Vagina (tissue), 2 donors: ENCODE data around the gene RNF141. TPM values are rescaled to one million over a fixed set of nuclear protein-coding genes. Genes with fewer than 3 reads are reported as not detected.

Experiments
- DNase-seq, 2 donors: peaks; one replicate each; pipeline ENCODE4 v3.0.0-alpha.2; 2017; ENCODE audit errors: extremely low spot score in 2 of 2
- H3K27ac ChIP-seq: fragments of 200-600 bp; sonication (generic); one replicate; pipeline ENCODE4 v1.5.1; 2019
- H3K27me3 ChIP-seq: fragments of 200-600 bp; sonication (generic); one replicate; pipeline ENCODE4 v1.5.1; 2019
- H3K36me3 ChIP-seq, 2 donors: fragments of 200-600 bp; sonication (generic); one replicate each; pipeline ENCODE4 v1.5.1; 2017 to 2019
- H3K4me1 ChIP-seq: fragments of 200-600 bp; sonication (generic); one replicate; pipeline ENCODE4 v1.5.1; 2019
- H3K4me3 ChIP-seq, 2 donors: fragments of 200-600 bp; sonication (generic); 1 replicate in 1 of 2; 2 replicates in 1 of 2; pipeline ENCODE4 v1.5.1; 2016 to 2019
- H3K9me3 ChIP-seq: fragments of 200-600 bp; sonication (generic); one replicate; pipeline ENCODE4 v1.5.1; 2019
- POLR2A ChIP-seq, 2 donors: fragments of 450-650 bp; IDR thresholded peaks; one replicate each; pipeline ENCODE4 v1.6.1; 2017; ENCODE audit warnings: antibody characterized with exemption in 2 of 2, mild to moderate bottlenecking in 2 of 2, moderate library complexity in 2 of 2
- POLR2AphosphoS5 ChIP-seq, 2 donors: sonication (generic); formaldehyde crosslinking; IDR thresholded peaks; one replicate each; pipeline ENCODE4 v1.9.0; 2017; ENCODE audit warnings: antibody characterized with exemption in 2 of 2, mild to moderate bottlenecking in 2 of 2, low read depth in 1 of 2; ENCODE audit not compliant: insufficient read depth in 1 of 2
- intact Hi-C: fragments of 100-400 bp; cut with DNase I; formaldehyde crosslinking; loops from one replicate; pipeline ENCODE4 v1.15.1; 2023
- total RNA-seq: library from RNA; depleted of rRNA; stranded (reverse); fragments of >200 nt; gene quantifications from one replicate; pipeline ENCODE4 v1.2.3, GENCODE V29; 2016
- TF ChIP-seq, protein P1 (sequence below), 3 experiments: fragments of 450-650 bp in 2 of 3; fragments of 200-600 bp in 1 of 3; sonication (generic) in 1 of 3; IDR thresholded peaks; one replicate each; pipeline ENCODE4 v1.5.1; 2017 to 2019; ENCODE audit warnings: antibody characterized with exemption in 3 of 3, mild to moderate bottlenecking in 2 of 3, moderate library complexity in 2 of 3

The RNF141 gene
- total RNA-seq, 1 donor from 2014 or later, result 19.2 TPM

DNA sequence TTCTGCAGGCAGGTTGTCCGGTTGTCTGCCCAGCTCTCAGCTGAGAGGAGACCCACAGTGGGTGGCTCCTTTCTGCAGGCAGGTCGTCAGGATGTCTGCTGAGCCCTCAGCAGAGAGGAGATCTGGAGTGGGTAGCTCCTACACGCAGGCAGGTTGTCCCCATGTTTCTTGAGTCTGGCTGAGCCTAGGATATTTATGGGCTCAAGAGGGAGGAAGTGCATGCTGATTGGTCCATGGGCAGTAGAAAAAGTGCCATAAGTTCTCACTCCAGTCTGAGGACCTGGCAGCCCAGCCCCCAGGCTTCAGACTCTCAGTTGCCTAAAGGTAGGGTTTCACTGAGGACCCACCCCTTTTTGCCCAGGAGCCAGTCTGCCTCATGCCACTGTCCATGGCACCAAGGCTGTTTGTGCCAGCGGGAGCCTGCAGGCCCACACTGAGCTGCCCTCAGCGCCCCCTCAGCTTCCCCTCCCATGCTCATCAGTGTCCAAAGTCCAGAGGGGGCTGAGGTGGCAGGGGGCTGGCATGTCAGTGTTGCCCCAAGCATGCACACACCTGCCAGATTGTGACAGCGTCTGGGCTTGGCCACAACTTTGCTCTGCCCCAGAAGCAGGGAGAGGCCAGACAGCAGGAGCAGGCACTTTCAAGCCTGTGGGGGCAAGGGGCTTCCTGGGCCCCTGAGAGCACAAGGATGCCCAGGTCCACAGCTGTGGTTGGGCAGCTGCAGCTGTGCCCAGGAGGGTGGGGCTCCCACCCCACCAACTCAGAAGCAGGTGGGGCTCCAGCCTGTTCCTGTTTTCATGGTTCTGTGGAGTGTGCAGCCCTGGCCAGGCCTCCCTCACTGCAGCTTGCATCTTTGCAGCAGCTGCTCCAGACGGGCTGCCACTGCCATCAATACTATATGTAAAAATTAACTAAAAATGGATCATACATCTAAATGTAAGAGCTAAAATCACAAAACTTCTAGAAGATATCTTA, 3.8 kb upstream of the RNF141 start:
- no peak overlapping the region for H3K27ac ChIP-seq
- no peak for DNase-seq
- H3K4me1 ChIP-seq, result peaks cover 7% of the 10 kb centered on the region
- TF ChIP-seq POLR2AphosphoS5 (IDR thresholded peaks at IDR 0.05; ENCODE audit: insufficient read depth in 1 of 2, low read depth in 1 of 2), result no peak
- no peak for TF ChIP-seq POLR2A (IDR thresholded peaks at IDR 0.05)
- TF ChIP-seq, protein P1, sequence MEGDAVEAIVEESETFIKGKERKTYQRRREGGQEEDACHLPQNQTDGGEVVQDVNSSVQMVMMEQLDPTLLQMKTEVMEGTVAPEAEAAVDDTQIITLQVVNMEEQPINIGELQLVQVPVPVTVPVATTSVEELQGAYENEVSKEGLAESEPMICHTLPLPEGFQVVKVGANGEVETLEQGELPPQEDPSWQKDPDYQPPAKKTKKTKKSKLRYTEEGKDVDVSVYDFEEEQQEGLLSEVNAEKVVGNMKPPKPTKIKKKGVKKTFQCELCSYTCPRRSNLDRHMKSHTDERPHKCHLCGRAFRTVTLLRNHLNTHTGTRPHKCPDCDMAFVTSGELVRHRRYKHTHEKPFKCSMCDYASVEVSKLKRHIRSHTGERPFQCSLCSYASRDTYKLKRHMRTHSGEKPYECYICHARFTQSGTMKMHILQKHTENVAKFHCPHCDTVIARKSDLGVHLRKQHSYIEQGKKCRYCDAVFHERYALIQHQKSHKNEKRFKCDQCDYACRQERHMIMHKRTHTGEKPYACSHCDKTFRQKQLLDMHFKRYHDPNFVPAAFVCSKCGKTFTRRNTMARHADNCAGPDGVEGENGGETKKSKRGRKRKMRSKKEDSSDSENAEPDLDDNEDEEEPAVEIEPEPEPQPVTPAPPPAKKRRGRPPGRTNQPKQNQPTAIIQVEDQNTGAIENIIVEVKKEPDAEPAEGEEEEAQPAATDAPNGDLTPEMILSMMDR (IDR thresholded peaks at IDR 0.05), result no peak
- H3K4me3 ChIP-seq, result no peak overlapping the region
- H3K36me3 ChIP-seq, result no peaks in the 10 kb centered on the region
- H3K9me3 ChIP-seq, result no peaks in the 10 kb centered on the region
- H3K27me3 ChIP-seq, result no peaks in the 10 kb centered on the region
- intact Hi-C loops, result no loop called here

DNA sequence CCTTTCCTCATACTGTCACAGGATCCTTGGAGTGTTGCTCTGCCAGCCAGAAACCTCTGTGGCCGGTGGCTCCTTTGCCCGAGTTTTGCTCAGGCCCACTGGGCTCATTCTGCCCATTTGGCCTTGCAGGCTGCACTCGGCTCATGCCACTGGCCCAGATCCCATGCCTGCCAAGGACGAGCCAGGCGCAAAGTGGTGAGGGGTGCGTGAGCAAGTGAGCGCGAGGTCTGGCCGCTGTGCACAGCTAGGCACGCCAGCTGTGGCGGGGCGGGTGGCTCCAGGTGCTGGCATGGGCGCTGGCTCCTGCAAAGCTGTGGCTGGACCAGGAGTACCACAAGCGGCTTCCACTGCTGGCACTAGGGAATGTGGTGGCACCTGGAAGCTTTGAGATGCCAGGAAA, 2.8 kb upstream of the RNF141 start:
- intact Hi-C loops, result no loop called here
- H3K9me3 ChIP-seq, result no peaks in the 10 kb centered on the region

DNA sequence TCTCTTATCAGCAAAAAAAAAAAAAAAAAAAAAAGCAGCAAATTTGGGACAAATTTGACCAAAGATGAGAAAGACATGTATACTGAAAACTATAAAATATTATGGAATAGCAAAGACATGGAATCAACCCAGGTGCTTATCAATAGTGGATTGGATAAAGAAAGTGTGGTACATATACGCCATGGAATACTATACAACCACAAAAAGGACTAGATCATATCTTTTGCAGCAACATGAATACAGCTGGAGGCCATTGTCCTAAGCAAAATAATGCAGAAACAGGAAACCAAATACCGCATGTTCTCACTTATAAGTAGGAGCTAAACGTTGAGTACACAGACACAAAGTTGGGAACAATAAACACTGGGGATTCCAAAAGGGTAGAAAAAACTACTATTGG, 1.8 kb upstream of the RNF141 start:
- Histone ChIP-seq H3K27me3 (no peaks in the 10 kb centered on the region), H3K4me3 (no peak overlapping the region), H3K9me3 (no peaks in the 10 kb centered on the region), H3K27ac (no peak overlapping the region), H3K36me3 (no peaks in the 10 kb centered on the region), H3K4me1 (peaks cover 18% of the 10 kb centered on the region)
- no peak for TF ChIP-seq POLR2AphosphoS5 (IDR thresholded peaks at IDR 0.05; ENCODE audit: insufficient read depth in 1 of 2, low read depth in 1 of 2)
- no peak for DNase-seq
- intact Hi-C loops, result no loop called here

More for the DNA sequence above, 2.8 kb upstream of the RNF141 start:
- TF ChIP-seq POLR2AphosphoS5 (IDR thresholded peaks at IDR 0.05; ENCODE audit: insufficient read depth in 1 of 2, low read depth in 1 of 2) (no peak), POLR2A (IDR thresholded peaks at IDR 0.05) (no peak)
- TF ChIP-seq, protein P1 (IDR thresholded peaks at IDR 0.05), result no peak
- no peaks in the 10 kb centered on the region for H3K27me3 ChIP-seq
- H3K4me1 ChIP-seq, result peaks cover 17% of the 10 kb centered on the region
- no peaks in the 10 kb centered on the region for H3K36me3 ChIP-seq
- no peak overlapping the region for H3K4me3 ChIP-seq
- DNase-seq, result no peak
- H3K27ac ChIP-seq, result no peak overlapping the region

DNA sequence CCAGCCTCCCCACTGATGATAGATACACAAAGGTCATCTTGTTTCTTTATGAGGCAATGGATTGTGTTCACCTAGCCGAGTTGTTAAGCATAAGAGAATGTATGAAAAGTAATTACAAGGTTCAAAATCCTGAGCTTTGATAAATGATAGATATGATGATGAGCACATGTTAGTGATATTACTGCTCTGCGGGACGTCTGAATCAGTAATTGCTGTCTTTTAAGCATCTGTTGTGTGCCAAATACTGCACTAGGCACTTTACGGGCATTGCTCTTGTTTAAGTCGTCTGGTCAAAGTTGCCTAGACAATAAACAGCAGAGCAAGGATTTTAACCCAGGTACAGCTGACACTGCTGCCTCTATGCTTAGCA, 559 bp upstream of the RNF141 start:
- no peaks in the 10 kb centered on the region for H3K27me3 ChIP-seq
- H3K27ac ChIP-seq, result peak overlapping the region; percentile 97
- peak overlapping the region; percentile 60 to 97 for H3K4me3 ChIP-seq
- DNase-seq, result no peak
- no peaks in the 10 kb centered on the region for H3K9me3 ChIP-seq
- intact Hi-C loops, result no loop called here
- TF ChIP-seq, protein P1 (IDR thresholded peaks at IDR 0.05), result no peak
- no peaks in the 10 kb centered on the region for H3K36me3 ChIP-seq
- peaks cover 18% of the 10 kb centered on the region for H3K4me1 ChIP-seq

- H3K27ac ChIP-seq, result peak overlapping the region; percentile 97
- intact Hi-C loops, result no loop called here
- peak overlapping the region; percentile 60 to 97 for H3K4me3 ChIP-seq
- TF ChIP-seq POLR2A (IDR thresholded peaks at IDR 0.05) (no peak), POLR2AphosphoS5 (IDR thresholded peaks at IDR 0.05; ENCODE audit: insufficient read depth in 1 of 2, low read depth in 1 of 2) (no peak)
- H3K36me3 ChIP-seq, result no peaks in the 10 kb centered on the region
- H3K4me1 ChIP-seq, result peaks cover 18% of the 10 kb centered on the region
- H3K27me3 ChIP-seq, result no peaks in the 10 kb centered on the region
- H3K9me3 ChIP-seq, result no peaks in the 10 kb centered on the region
- no peak for DNase-seq
These were observed 457 bp downstream of the RNF141 start for GRCh38 chr11:10540546-10540914.

- Histone ChIP-seq H3K4me3 (no peak overlapping the region), H3K9me3 (no peaks in the 10 kb centered on the region), H3K36me3 (no peaks in the 10 kb centered on the region), H3K27ac (no peak overlapping the region), H3K27me3 (no peaks in the 10 kb centered on the region), H3K4me1 (peaks cover 18% of the 10 kb centered on the region)
- intact Hi-C loops, result no loop called here
- DNase-seq, result no peak
- TF ChIP-seq, protein P1 (IDR thresholded peaks at IDR 0.05), result no peak
- TF ChIP-seq POLR2A (IDR thresholded peaks at IDR 0.05) (no peak), POLR2AphosphoS5 (IDR thresholded peaks at IDR 0.05; ENCODE audit: insufficient read depth in 1 of 2, low read depth in 1 of 2) (no peak)
These were observed 1.6 kb downstream of the RNF141 start for GRCh38 chr11:10539339-10539738.
